ENCODE results near the gene GLIPR2.
A peak's percentile ranks its signal among the peaks of the same experiment; 100 is the strongest.
"Not testable (repeated sequence)": the region's sequence is repeated elsewhere in the genome, so short reads cannot be mapped to it uniquely, and the experiment has no call there.

Gene GLIPR2

GRCh38 chr9:36163049-36163785, 26.7 kb downstream of the GLIPR2 start:
- DNase-seq (ENCODE audit: low read depth in 1 of 2, low spot score in 1 of 2), result no peak

GRCh38 chr9:36163786-36164170, 27.2 kb downstream of the GLIPR2 start:
- no peak for DNase-seq (ENCODE audit: low read depth in 1 of 2, low spot score in 1 of 2)

GRCh38 chr9:36164372-36164771, 27.8 kb downstream of the GLIPR2 start:
- no peak for DNase-seq (ENCODE audit: low read depth in 1 of 2, low spot score in 1 of 2)

- no peak for DNase-seq (ENCODE audit: low read depth in 1 of 2, low spot score in 1 of 2)
Measured at GRCh38 chr9:36164989-36165388, 28.5 kb downstream of the GLIPR2 start.

GRCh38 chr9:36165826-36166167, 29.3 kb downstream of the GLIPR2 start:
- DNase-seq (ENCODE audit: low read depth in 1 of 2, low spot score in 1 of 2), result no peak

GRCh38 chr9:36166168-36166927, 29.8 kb downstream of the GLIPR2 start:
- peak; percentile 66 to 74 for DNase-seq (ENCODE audit: low read depth in 1 of 2, low spot score in 1 of 2)

- DNase-seq (ENCODE audit: low read depth in 1 of 2, low spot score in 1 of 2), result no peak
Measured at GRCh38 chr9:36169166-36169565, 32.6 kb downstream of the GLIPR2 start, which contains the start of gene CCIN. TSS of gene CCIN (plus strand) at chr9:36169388. CDS start at chr9:36169503, 115 bp downstream.

GRCh38 chr9:36169708-36170107, 33.2 kb downstream of the GLIPR2 start:
- no peak for DNase-seq (ENCODE audit: low read depth in 1 of 2, low spot score in 1 of 2)

- no peak for DNase-seq (ENCODE audit: low read depth in 1 of 2, low spot score in 1 of 2)
Measured at GRCh38 chr9:36170531-36170930, 34.0 kb downstream of the GLIPR2 start.

- no peak for DNase-seq (ENCODE audit: low read depth in 1 of 2, low spot score in 1 of 2)
Measured at GRCh38 chr9:36173861-36174260, 37.3 kb downstream of the GLIPR2 start.

GRCh38 chr9:36174271-36174670, 37.7 kb downstream of the GLIPR2 start:
- DNase-seq (ENCODE audit: low read depth in 1 of 2, low spot score in 1 of 2), result no peak

- DNase-seq (ENCODE audit: low read depth in 1 of 2, low spot score in 1 of 2), result no peak
Measured at GRCh38 chr9:36174731-36175130, 38.2 kb downstream of the GLIPR2 start.

- not testable (repeated sequence) for DNase-seq (ENCODE audit: low read depth in 1 of 2, low spot score in 1 of 2)
Measured at GRCh38 chr9:36175209-36175608, 38.7 kb downstream of the GLIPR2 start.

GRCh38 chr9:36176496-36176895, 40.0 kb downstream of the GLIPR2 start:
- DNase-seq (ENCODE audit: low read depth in 1 of 2, low spot score in 1 of 2), result not testable (repeated sequence)

- no peak for DNase-seq (ENCODE audit: low read depth in 1 of 2, low spot score in 1 of 2)
Measured at GRCh38 chr9:36177571-36177970, 41.0 kb downstream of the GLIPR2 start.

- DNase-seq (ENCODE audit: low read depth in 1 of 2, low spot score in 1 of 2), result not testable (repeated sequence)
Measured at GRCh38 chr9:36180243-36180642, 43.7 kb downstream of the GLIPR2 start.

GRCh38 chr9:36187414-36187813, 50.9 kb downstream of the GLIPR2 start:
- no peak for DNase-seq (ENCODE audit: low read depth in 1 of 2, low spot score in 1 of 2)

- no peak for DNase-seq (ENCODE audit: low read depth in 1 of 2, low spot score in 1 of 2)
Measured at GRCh38 chr9:36188212-36188611, 51.7 kb downstream of the GLIPR2 start.

- no peak for DNase-seq (ENCODE audit: low read depth in 1 of 2, low spot score in 1 of 2)
Measured at GRCh38 chr9:36189976-36190375, 53.4 kb downstream of the GLIPR2 start.

GRCh38 chr9:36190388-36191289, 54.1 kb downstream of the GLIPR2 start, which contains the start of gene CLTA:
TSS of gene CLTA (plus strand) at chr9:36190921. CDS start at chr9:36191057, 136 bp downstream.
- DNase-seq (ENCODE audit: low read depth in 1 of 2, low spot score in 1 of 2), result peak; percentile 81 to 91

GRCh38 chr9:36191290-36191645, 54.7 kb downstream of the GLIPR2 start:
- peak; percentile 6 to 21 for DNase-seq (ENCODE audit: low read depth in 1 of 2, low spot score in 1 of 2)
